ENCODE measurements around the gene GRK2. TPM values are rescaled to one million over a fixed set of nuclear protein-coding genes. Genes with fewer than 3 reads are reported as not detected.

GRK2 gene
- total and polyA plus RNA-seq, 9 of the 15 experiments (the other 6 are each of a cell fraction or from before 2014, with no cell fraction given) = 0.24 to 95.8 (median 56.5) TPM

- Histone ChIP-seq H3K9me1 (ENCODE audit: control insufficient read depth, insufficient read depth, low read length) (no peaks in the 10 kb centered on the region), H3K9ac (ENCODE audit: insufficient read depth in 1 of 2, low read depth in 2 of 2, low read length in 2 of 2) (no peak overlapping the region; a peak in 1 of 4 replicates), H3K4me3 (no peak overlapping the region), H3K27me3 (ENCODE audit: control insufficient read depth in 2 of 2, insufficient read depth in 2 of 2, low read length in 2 of 2) (no peaks in the 10 kb centered on the region), H2AFZ (ENCODE audit: low read depth, low read length) (no peak overlapping the region), H3K9me3 (replicated peaks; ENCODE audit: control insufficient read depth, insufficient read depth, low read depth, low read length) (no peaks in the 10 kb centered on the region), H3K79me2 (ENCODE audit: control insufficient read depth, insufficient read depth, low read length) (peaks cover 10% of the 10 kb centered on the region), H4K20me1 (replicated peaks; ENCODE audit: control insufficient read depth, insufficient read depth, low read length) (no peaks in the 10 kb centered on the region), H3K4me1 (replicated peaks in 1 of 2; ENCODE audit: control insufficient read depth in 2 of 2, insufficient read depth in 2 of 2, low read length in 2 of 2) (peaks cover 15 to 67% of the 10 kb centered on the region in 2 experiments), H3K36me3 (ENCODE audit: control insufficient read depth, insufficient read depth, low read length) (peaks cover 92% of the 10 kb centered on the region; the same call in 2 of the 3 replicates), H3K4me2 (ENCODE audit: insufficient read depth, low read length) (no peak overlapping the region), H3K27ac (ENCODE audit: extremely low read depth, low read depth, low read length) (no peak overlapping the region)
- FAIRE-seq = no peak
- no TSS peak for BruUV-seq (replicated peaks)
- ChIA-PET CTCF (ENCODE audit: low intra/inter-chr PET ratio) (no interaction called here), POLR2A (interaction anchor here (1.2 to 1.5 kb wide), 2 partner anchors 12 to 14 kb away, joined by 4 read pairs; no protein-coding TSS in a partner anchor)
- intact Hi-C loops (cut with micrococcal nuclease) (no loop called here), in situ Hi-C loops (cut with MboI) (no loop called here)
- no peak for ATAC-seq
- 85% methylated on average over 13 of the region's 13 CpGs for WGBS (ENCODE audit: insufficient coverage, low coverage, missing lambda C conversion rate)
- DNase-seq (ENCODE audit: extremely low read depth in 1 of 4, low spot score in 3 of 4) = no peak
- TF ChIP-seq, protein P1, sequence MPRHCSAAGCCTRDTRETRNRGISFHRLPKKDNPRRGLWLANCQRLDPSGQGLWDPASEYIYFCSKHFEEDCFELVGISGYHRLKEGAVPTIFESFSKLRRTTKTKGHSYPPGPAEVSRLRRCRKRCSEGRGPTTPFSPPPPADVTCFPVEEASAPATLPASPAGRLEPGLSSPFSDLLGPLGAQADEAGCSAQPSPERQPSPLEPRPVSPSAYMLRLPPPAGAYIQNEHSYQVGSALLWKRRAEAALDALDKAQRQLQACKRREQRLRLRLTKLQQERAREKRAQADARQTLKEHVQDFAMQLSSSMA (CRISPR knock-in tag; IDR thresholded peaks at IDR 0.05) = no peak
- TF ChIP-seq STAT6 (CRISPR knock-in tag; IDR thresholded peaks at IDR 0.05) = no peak
- TF ChIP-seq, protein P2, sequence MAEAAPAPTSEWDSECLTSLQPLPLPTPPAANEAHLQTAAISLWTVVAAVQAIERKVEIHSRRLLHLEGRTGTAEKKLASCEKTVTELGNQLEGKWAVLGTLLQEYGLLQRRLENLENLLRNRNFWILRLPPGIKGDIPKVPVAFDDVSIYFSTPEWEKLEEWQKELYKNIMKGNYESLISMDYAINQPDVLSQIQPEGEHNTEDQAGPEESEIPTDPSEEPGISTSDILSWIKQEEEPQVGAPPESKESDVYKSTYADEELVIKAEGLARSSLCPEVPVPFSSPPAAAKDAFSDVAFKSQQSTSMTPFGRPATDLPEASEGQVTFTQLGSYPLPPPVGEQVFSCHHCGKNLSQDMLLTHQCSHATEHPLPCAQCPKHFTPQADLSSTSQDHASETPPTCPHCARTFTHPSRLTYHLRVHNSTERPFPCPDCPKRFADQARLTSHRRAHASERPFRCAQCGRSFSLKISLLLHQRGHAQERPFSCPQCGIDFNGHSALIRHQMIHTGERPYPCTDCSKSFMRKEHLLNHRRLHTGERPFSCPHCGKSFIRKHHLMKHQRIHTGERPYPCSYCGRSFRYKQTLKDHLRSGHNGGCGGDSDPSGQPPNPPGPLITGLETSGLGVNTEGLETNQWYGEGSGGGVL (CRISPR knock-in tag; IDR thresholded peaks at IDR 0.05) = no peak
- no peak for TF ChIP-seq RNF2 (IDR thresholded peaks at IDR 0.05)
- no peak for TF ChIP-seq REST (IDR thresholded peaks at IDR 0.05; ENCODE audit: borderline replicate concordance)
- TF ChIP-seq REST (CRISPR knock-in tag; IDR thresholded peaks at IDR 0.05; ENCODE audit: low read depth) = no peak
Observed at GRCh38 chr11:67283481-67283963, 17.2 kb downstream of the GRK2 start.

Data from K562 (cell line).